Measurements from ENCODE around the gene SLC1A2.

GRCh38 chr11:35255514-35255913 is 163.8 kb downstream of the SLC1A2 start:
- TF ChIP-seq CTCF (IDR thresholded peaks at IDR 0.05; ENCODE audit: insufficient read depth, low read length) (no peak), POLR2AphosphoS5 (IDR thresholded peaks at IDR 0.05; ENCODE audit: low read depth) (no peak), REST (IDR thresholded peaks at IDR 0.05; ENCODE audit: insufficient replicate concordance, low read depth) (no peak)
